HG02623 (cell line): ENCODE results near the gene NFKBIZ.

Experiments
- ATAC-seq: cut with Tn5 transposase; IDR thresholded peaks from one replicate; pipeline ENCODE4 v1.9.1; 2021; ENCODE audit warnings: moderate library complexity; ENCODE audit not compliant: unreplicated experiment

The NFKBIZ gene

DNA sequence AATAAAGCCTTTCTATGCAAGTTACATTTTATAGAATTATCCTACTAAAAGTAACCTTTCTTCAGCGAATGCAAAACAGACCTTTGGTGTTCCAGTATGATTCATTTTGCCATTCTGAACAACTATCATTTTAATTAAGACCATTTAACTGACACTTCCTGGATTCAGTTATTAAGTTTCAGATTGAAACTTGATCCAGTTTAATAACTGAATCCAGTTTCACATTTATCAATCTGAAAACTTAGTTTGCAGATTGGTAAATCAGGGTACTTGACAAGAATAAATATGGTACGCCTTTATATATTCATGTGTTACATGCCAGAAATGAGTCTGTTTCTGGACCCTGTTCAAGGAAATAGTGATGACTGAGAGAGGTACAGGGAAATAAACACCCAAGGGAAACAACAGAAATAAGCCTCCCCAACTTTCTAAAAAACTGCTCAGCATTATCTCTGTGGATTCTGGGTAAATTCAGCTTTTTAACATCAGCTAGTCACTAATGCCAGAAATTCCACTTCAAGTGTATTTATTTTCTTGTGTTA lies 23.3 kb upstream of the NFKBIZ start:
- ATAC-seq = no peak

DNA sequence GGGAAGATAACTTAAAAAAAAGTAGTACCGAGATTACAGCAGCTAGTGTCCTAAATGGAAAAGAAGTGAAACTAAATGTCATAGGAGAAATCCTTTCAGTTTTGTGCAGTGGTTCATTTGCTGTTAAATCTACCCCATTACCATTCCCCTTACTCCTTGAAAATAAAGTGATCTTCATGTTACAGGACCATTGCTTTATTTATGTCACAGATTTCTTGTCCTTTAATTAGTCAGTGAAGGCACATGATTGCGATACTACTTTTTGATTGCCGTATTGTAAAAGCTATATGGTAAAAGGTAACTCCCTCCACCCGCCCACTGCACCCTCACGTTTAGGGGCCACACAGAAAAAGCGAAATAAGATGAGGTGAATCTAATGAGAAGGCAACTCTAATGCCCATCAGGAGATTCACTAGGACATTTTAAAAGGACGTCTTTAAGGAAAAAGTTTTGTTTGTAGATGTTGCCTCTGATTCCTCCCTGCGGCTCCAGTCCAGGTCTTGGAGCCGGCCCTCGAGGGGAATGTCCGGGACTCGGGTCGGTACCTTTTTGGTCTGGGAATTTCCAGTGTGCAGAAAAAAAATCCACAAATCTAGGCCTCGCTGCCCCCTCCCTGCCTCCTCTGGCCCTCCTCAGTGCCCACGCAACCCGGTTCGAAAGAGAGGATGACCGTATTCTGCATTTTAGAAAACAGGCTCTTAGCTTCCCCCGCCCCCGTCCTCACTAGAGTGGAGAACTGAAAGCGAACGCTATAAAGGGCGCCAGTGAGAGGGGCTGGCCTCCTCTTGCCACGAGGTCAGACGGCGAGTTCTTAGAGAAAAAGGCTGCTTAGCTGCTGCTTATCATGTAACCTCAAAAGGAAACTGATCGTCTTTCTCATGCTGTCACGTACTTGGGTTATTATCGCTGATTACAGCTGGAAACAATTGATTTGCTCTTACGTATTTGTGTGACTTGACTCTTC lies 21.8 kb upstream of the NFKBIZ start:
- peak; percentile 85 for ATAC-seq

DNA sequence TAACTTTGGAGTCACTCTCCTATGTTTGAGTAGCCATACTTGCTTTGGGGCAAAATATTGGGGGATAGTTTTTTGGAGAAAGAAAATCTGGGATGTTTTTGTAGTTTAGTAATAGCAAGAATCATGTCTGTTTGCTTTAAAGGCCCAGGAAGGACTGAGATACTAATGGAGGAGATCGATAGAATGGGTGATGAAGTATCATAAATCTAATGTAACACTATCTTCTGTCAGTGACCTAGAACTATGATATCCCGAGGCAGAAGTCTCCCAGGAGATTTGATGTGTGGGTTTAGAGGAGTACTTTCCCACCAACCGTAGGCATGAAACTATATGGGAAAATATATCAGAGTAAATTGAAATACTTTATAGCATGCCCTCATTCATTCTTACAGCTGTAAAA lies 21.0 kb upstream of the NFKBIZ start:
- no peak for ATAC-seq

- ATAC-seq = peak; percentile 46
Observed at GRCh38 chr3:101828691-101829436, 20.4 kb upstream of the NFKBIZ start.

DNA sequence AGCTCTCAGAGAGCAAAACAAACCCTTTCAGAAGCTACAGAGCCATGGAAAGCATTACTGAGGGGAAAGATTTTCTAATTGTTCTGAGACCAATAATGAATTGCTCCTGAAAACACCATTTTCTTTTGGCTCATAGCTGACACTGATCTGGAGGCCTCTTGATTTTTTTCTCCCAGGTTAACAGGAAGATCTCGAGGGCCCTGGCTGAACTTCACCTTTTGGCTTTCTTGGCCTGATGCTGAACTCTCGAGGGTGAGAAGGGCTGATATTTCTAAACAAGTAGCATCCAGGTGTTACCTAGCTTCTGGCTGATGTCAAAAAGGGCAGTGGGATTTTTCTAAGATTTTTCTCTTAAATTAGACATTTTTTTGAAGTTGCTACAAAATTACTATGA lies 19.9 kb upstream of the NFKBIZ start:
- ATAC-seq = no peak

- no peak for ATAC-seq
Observed at GRCh38 chr3:101829874-101830273, 19.4 kb upstream of the NFKBIZ start.

DNA sequence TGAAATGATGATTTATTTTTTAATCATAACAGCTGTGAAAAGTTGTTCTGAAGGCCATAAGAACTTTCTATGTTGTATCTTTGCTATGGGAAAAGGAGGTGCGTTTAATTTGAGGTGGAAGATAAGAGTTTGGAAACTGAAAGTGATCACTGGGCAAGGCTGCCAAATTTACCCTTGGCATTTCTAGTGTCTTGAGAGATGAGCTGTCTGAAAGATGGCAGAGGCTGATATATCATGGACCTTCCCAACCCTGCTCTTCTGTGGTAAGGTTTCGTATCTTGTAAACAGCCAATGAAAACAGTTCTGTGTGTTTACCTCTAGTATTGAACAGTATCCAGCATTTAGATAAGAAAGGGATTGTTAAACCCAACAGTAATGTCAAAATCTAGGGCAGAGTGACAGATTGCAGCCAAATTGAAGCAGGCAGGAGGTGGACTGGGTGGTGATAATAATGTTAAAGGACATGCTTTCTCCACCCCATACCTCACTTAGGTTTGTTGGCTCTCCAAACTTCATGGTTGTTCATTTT lies 15.8 kb upstream of the NFKBIZ start:
- no peak for ATAC-seq

DNA sequence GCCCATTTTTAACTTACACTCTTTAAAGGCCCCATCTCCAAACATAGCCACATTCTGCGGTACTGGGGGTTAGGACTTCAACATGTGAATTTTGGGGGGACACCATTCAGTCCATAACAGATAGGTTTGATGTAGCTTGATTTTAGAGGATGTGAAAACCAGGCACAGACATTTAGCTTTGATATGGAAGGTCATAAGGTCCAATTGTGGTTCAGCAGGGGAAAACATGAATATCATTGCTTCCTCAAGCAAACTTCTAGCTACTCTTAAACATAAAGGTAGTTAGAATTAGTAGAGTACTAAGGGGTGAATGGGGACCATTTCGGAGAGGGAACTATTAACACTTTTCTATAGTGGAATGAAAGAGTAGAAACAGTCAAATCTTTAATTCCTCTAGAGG lies 13.6 kb upstream of the NFKBIZ start:
- no peak for ATAC-seq

GRCh38 chr3:101836160-101836559 lies 13.2 kb upstream of the NFKBIZ start:
- ATAC-seq = no peak

DNA sequence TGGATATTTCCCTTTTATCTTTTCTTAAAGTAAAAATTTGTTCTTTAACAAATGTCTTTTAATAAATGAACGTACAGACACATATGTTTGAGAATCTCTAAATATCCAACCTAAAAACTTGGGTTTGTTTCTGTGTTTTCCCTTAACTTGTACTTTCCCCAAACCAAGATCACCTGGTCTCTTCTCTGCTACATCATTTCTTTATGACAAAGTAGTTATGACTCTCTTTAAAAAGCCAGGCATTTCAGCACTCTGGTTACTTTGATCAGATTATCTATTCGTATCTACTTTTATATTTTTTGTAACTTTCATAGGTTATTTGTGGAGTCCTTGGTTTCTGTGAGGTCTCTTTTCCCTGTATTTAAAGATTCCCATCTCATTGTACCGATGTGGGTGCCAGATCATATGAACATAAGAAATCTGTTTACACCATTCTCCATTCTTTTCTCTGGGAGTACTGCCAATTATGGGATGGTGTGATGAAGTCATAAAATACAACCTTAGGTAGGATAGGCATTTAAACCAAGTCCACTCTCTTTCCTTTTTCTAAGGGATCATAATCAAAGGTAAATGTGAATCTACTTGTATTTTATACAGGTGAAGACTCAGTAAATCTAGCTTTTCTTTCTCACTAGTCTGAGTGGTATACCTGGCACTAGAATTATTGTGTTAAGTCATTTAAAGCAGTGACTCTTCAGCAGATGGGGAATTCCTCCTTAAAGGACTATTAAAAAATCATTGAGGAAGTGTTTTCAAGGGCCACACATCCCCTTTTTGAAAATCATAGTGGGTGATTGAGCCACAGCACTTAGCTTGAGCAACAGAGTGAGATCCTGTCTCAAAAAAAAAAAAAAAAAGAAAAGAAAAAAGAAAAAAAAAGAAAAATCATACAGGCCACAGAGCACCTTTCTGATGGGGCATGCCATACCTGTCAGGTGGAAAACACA lies 12.4 kb upstream of the NFKBIZ start:
- no peak for ATAC-seq

DNA sequence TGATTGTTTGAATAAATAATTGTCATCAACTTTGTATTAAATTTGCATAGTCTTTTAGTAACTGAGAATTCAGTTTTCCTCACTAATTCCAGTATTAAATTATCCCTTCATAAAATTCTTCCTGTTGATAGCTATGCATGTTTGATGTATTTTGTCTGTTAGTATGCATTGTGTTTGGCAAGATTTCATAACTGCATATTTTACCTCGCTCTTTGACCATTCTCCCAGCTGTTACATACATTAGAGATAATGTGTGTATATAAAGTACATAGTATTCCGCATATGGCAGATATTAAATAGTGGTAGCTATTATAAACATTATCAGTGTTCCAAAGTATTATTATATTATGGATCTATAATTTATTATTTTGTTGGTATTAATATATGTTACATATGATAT lies 10.6 kb upstream of the NFKBIZ start:
- no peak for ATAC-seq

- ATAC-seq = no peak
Observed at GRCh38 chr3:101840066-101840465, 9.2 kb upstream of the NFKBIZ start.

DNA sequence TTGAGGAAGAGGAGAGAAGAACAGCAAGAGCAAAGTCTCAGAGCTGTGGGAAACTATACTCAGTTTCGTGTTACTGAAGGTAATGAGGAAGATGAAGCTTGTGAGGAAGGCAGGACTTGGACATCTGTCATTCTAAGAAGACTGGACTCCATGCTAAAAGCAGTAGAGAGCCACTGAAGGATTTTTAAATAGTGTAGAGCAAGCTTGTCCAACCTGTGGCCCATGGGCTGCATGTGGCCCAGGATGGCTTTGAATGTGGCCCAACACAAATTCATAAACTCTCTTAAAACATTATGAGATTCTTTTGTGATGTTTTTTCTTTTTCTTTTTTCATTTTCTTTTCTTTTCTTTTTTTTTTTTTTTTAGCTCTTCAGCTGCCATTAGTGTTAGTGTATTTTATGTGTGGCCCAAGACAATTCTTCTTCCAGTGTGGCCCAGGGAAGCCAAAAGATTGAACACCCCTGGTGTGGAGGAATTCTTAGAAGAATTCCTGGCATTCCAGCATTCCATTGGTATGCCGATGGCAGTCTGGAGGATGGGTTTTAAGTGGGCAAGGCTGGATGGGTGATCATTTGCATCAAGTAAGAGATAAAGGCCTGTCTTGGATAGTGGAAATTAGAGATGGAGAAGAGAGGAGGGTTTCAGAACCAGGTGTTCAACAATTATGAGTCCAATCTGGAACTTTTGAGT lies 6.9 kb upstream of the NFKBIZ start:
- no peak for ATAC-seq

DNA sequence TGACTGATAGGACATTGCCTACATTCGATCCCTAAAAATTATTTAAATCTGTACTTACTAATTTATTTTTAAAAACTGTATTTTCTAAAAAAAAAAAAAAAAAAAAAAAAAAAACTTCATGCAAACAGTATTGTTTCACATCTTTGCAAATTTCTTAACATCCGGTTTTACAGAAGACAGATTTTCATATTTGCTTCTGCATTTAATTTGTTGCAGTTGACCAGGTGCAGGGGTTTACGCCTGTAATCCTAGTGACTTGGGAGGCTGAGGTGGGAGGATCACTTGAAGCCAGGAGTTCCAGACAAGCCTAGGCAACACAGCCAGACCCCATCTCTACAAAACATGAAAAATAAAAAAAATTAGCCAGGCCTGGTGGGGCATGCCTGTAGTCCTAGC lies 6.4 kb upstream of the NFKBIZ start:
- ATAC-seq = no peak

- ATAC-seq = no peak
Observed at GRCh38 chr3:101845425-101845824, 3.9 kb upstream of the NFKBIZ start.

DNA sequence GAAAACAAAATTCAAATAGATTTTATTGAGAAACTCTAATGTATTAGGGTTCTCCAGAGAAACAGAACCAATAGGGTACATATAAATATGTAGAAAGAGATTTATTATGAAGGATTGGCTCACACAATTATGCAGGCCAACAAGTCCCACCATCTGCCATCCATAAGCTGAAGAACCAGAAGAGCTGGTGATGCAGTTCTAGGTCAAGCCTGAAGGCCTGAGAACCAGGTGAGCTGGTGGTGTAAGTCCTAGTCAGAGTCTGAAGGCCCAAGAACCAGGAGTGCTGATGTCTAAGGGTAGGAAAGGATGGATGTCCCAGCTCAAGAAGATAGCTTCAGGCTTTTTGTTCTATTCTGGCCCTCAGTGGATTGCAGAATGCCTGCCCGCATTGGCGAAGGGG lies 2.6 kb upstream of the NFKBIZ start:
- ATAC-seq = no peak

DNA sequence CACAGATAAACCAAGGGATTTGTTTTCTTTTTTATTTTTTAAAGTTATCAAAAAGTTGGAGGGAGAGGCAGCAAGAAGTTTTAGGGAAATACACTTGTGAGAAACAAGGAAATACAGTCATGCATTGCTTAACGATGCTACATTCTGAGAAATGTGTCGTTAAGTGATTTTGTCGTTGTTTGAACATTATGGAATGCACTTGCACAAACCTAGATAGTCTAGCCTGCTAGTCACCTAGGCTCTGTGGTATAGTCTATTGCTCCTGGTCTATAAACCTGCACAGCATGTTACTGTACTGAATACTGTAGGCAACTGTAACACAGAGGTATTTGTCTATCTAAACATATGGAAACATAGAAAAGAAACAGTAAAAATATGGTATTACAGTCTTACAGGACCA lies 2.0 kb upstream of the NFKBIZ start:
- no peak for ATAC-seq

- ATAC-seq = no peak
Observed at GRCh38 chr3:101848326-101848725, 988 bp upstream of the NFKBIZ start.

DNA sequence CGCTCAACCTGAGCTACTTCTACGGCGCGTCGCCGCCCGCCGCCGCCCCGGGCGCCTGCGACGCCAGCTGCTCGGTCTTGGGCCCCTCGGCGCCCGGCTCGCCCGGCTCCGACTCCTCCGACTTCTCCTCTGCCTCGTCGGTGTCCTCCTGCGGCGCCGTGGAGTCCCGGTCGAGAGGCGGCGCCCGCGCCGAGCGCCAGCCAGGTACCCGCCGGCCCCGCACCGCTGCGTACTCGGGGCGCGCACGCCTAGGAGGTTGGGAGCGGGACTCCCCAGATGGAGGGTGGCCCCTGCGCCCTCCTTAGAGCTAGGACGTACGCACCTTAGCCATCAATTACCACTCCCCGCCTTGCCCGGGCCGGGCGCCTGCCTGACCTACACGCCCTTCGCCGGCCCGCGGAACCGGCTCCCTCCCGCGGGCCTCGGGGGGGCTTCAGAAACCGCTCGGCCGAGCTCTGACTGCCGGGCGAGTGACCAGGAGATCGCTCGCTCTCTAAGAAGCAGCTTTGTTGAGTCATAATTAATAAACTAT lies 466 bp downstream of the NFKBIZ start:
- peak; percentile 20 for ATAC-seq
